ENCODE data around the gene RSPH10B. TPM values are rescaled to one million over a fixed set of nuclear protein-coding genes. Genes with fewer than 3 reads are reported as not detected.
"Not testable (repeated sequence)": the region's sequence is repeated elsewhere in the genome, so short reads cannot be mapped to it uniquely, and the experiment has no call there.

The RSPH10B gene
- total and polyA plus RNA-seq, 2 donors (not counting 1 experiment from before 2014, with no cell fraction given), result 0.07 to 0.20 TPM

DNA sequence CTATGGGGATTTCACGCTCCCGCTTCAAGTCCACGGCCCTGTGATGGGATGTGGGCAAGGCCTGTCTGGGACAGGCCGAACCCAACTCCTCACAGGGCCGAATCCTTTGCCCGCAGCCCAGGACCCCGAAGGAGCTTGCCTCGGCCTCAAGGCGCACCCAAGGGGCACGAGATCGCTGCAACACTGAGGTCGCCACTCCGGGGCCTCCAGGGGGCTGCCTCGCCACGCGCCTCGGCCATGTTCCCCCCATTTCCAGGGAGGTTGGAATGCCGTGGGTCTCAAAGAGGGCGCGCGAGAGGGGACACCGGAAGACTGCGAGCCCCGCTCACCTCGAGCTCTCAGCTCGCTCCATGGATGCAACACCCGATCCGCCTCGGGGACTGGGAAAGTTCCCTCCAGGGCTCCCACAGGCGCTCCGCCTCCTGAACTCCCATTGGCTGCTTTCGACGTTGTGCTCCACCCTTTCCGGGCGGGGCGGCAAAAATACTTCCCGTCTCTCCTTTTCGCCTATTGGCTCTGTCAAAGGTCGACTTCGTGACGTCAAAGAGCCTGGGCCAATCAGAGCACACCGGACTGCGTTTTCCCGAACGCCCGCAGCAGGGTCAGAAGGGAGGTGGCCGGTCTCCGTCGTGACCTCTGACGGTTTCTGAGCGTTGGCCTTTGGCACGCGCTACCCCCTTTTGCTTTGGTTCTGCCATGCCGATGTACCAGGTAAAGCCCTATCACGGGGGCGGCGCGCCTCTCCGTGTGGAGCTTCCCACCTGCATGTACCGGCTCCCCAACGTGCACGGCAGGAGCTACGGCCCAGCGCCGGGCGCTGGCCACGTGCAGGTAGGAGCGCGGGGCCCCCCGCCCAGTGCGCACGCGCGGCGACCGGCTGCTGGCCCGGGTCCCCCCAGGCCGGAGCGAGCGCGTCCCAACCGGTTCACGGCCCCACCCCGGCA, 38.5 kb upstream of the RSPH10B start, which contains the start of the genes AIMP2 and PMS2:
TSS of gene AIMP2 (plus strand) at position 605 of the 944 bp plus-strand sequence. CDS start at position 697, 92 bp downstream.
TSS of gene PMS2 (minus strand) at position 382 of the 944 bp plus-strand sequence. CDS start at position 352, 30 bp downstream.
- peak within 1 kb of the TSS; percentile 47 to 93 (median 85) for H3K4me3 ChIP-seq (ENCODE audit: control extremely low read depth in 1 of 5, extremely low read depth in 1 of 5, insufficient read depth in 1 of 5, low read depth in 2 of 5, low read length in 4 of 5)
- peak within 1 kb of the TSS; percentile 83 for H3K9ac ChIP-seq (ENCODE audit: low read length)
- H3K79me2 ChIP-seq (ENCODE audit: control insufficient read depth, insufficient read depth, low read length), result peaks cover 57% of the 10 kb centered on the region
- H4K20me1 ChIP-seq (ENCODE audit: control insufficient read depth, insufficient read depth, low read length, poor library complexity, severe bottlenecking), result peaks cover 4% of the 10 kb centered on the region
- intact Hi-C loops (cut with micrococcal nuclease), result loop anchor here (1.0 kb wide), 3 partner anchors 12 to 263 kb away; partner anchors contain the start of gene CYTH3
- TF ChIP-seq, protein P1, sequence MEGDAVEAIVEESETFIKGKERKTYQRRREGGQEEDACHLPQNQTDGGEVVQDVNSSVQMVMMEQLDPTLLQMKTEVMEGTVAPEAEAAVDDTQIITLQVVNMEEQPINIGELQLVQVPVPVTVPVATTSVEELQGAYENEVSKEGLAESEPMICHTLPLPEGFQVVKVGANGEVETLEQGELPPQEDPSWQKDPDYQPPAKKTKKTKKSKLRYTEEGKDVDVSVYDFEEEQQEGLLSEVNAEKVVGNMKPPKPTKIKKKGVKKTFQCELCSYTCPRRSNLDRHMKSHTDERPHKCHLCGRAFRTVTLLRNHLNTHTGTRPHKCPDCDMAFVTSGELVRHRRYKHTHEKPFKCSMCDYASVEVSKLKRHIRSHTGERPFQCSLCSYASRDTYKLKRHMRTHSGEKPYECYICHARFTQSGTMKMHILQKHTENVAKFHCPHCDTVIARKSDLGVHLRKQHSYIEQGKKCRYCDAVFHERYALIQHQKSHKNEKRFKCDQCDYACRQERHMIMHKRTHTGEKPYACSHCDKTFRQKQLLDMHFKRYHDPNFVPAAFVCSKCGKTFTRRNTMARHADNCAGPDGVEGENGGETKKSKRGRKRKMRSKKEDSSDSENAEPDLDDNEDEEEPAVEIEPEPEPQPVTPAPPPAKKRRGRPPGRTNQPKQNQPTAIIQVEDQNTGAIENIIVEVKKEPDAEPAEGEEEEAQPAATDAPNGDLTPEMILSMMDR (IDR thresholded peaks at IDR 0.05), result peak; percentile 33
- TF ChIP-seq EZH2 (IDR thresholded peaks at IDR 0.05; ENCODE audit: borderline replicate concordance, insufficient read depth, low read depth, low read length, poor library complexity, severe bottlenecking), result no peak
- H3K27me3 Mint-ChIP-seq, result no peaks in the 10 kb centered on the region
- H3K4me1 ChIP-seq (ENCODE audit: control insufficient read depth in 2 of 2, insufficient read depth in 2 of 2, low read length in 2 of 2), result peaks cover 3 to 9% of the 10 kb centered on the region in 2 donors
- no peaks in the 10 kb centered on the region for H3K9me3 ChIP-seq (ENCODE audit: control extremely low read depth in 1 of 3, control insufficient read depth in 2 of 3, insufficient read depth in 1 of 3, low read length in 2 of 3)
- H3K9me3 Mint-ChIP-seq (ENCODE audit: insufficient read depth), result no peaks in the 10 kb centered on the region
- ChIA-PET POLR2A (interaction anchor here (0.5 to 1.1 kb wide), 4 partner anchors 15 to 439 kb away, joined by 3 to 9 read pairs (median 6); partner anchors contain the start of gene DAGLB), CTCF (interaction anchor here (0.8 to 3.6 kb wide), 9 partner anchors 11 to 425 kb away, joined by 3 to 29 read pairs (median 3); no protein-coding TSS in a partner anchor)
- peak within 1 kb of the TSS; percentile 93 for H3K27ac Mint-ChIP-seq
- H2AFZ ChIP-seq (ENCODE audit: insufficient read depth, low read depth, low read length, poor library complexity, severe bottlenecking), result peak within 1 kb of the TSS; percentile 92
- peak within 1 kb of the TSS; percentile 90 for H3K4me2 ChIP-seq (replicated peaks; ENCODE audit: low read depth, low read length, poor library complexity, severe bottlenecking)
- WGBS (ENCODE audit: insufficient coverage), result under 1% methylated on average over 84 of the region's 84 CpGs
- H3K27me3 ChIP-seq (replicated peaks in 1 of 4; ENCODE audit: control extremely low read depth in 1 of 4, control insufficient read depth in 3 of 4, insufficient read depth in 4 of 4, low read length in 3 of 4), result no peaks in the 10 kb centered on the region
- DNase-seq (peak; percentile 96), ATAC-seq (ENCODE audit: low read depth) (peak; percentile 90)
- peak within 1 kb of the TSS; percentile 94 for H3K4me3 Mint-ChIP-seq
- H3K4me1 Mint-ChIP-seq, result peaks cover 34% of the 10 kb centered on the region
- peak within 1 kb of the TSS; percentile 80 to 86 for H3K27ac ChIP-seq (ENCODE audit: low read length in 2 of 2)
- H3K36me3 ChIP-seq (replicated peaks in 1 of 2; ENCODE audit: control extremely low read depth in 1 of 2, control insufficient read depth in 1 of 2, extremely low read depth in 1 of 2, insufficient read depth in 2 of 2, low read length in 1 of 2), result peaks cover 0 to 5% of the 10 kb centered on the region in 2 experiments

DNA sequence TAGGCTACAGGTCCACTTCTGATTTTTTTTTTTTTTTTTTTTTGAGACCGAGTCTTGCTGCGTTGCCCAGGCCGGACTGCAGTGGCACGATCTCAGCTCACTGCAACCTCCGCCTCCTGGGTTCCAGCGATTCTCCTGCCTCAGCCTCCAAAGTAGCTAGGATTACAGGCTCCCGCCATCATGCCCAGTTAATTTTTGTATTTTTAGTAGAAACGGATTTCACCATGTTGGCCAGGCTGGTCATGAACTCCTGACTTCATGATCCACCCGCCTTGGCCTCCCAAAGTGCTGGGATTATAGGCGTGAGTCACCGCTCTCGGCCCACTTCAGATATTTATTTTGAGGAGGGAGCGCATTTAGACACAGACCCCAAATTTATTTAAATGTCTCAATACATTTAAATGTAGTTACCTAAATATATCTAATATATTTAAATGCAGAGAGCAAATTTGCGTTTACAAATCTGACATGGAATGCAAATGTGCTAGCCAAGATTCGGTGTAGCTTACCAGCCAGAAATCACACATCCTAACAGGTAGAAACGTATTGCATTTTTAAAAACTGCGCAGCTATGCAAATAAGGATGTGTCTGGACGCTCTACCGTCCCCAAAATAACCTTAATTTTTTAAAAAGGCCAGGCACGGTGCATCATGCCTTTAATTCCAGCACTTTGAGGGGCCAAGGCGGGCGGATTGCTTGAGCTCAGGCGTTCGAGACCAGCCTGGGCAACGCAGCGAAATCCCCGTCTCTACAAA, 37.5 kb upstream of the RSPH10B start:
- intact Hi-C loops (cut with micrococcal nuclease); H3K36me3 ChIP-seq (replicated peaks in 1 of 2; ENCODE audit: control extremely low read depth in 1 of 2, control insufficient read depth in 1 of 2, extremely low read depth in 1 of 2, insufficient read depth in 2 of 2, low read length in 1 of 2); H3K27me3 ChIP-seq (replicated peaks in 1 of 4; ENCODE audit: control extremely low read depth in 1 of 4, control insufficient read depth in 3 of 4, insufficient read depth in 4 of 4, low read length in 3 of 4); H3K9me3 ChIP-seq (ENCODE audit: control extremely low read depth in 1 of 3, control insufficient read depth in 2 of 3, insufficient read depth in 1 of 3, low read length in 2 of 3); H3K9me3 Mint-ChIP-seq (ENCODE audit: insufficient read depth); ATAC-seq (ENCODE audit: low read depth); H3K4me1 ChIP-seq (ENCODE audit: control insufficient read depth in 2 of 2, insufficient read depth in 2 of 2, low read length in 2 of 2); H3K27me3 Mint-ChIP-seq; H4K20me1 ChIP-seq (ENCODE audit: control insufficient read depth, insufficient read depth, low read length, poor library complexity, severe bottlenecking): not testable (repeated sequence)
- H2AFZ ChIP-seq (ENCODE audit: insufficient read depth, low read depth, low read length, poor library complexity, severe bottlenecking), result peak overlapping the region; percentile 92
- Mint-ChIP-seq H3K4me3 (peak overlapping the region; percentile 94), H3K27ac (peak overlapping the region; percentile 26), H3K4me1 (peaks cover 33% of the 10 kb centered on the region)
- ChIA-PET CTCF (interaction anchor here (1.1 to 3.6 kb wide), 5 partner anchors 10 to 342 kb away, joined by 3 to 29 read pairs (median 4); no protein-coding TSS in a partner anchor), POLR2A (interaction anchor here (0.6 kb wide), 1 partner anchor 12 kb away, joined by 4 read pairs; no protein-coding TSS in a partner anchor)
- H3K79me2 ChIP-seq (ENCODE audit: control insufficient read depth, insufficient read depth, low read length), result peaks cover 53% of the 10 kb centered on the region
- DNase-seq, result peak; percentile 20
- peak overlapping the region; percentile 47 to 93 (median 85) for H3K4me3 ChIP-seq (ENCODE audit: control extremely low read depth in 1 of 5, extremely low read depth in 1 of 5, insufficient read depth in 1 of 5, low read depth in 2 of 5, low read length in 4 of 5)
- H3K9ac ChIP-seq (ENCODE audit: low read length), result peak overlapping the region; percentile 83
- 71% methylated on average over 9 of the region's 27 CpGs for WGBS (ENCODE audit: insufficient coverage)
- peak overlapping the region in 1 of 2 donors; percentile 80 for H3K27ac ChIP-seq (ENCODE audit: low read length in 2 of 2)
- peak overlapping the region; percentile 90 for H3K4me2 ChIP-seq (replicated peaks; ENCODE audit: low read depth, low read length, poor library complexity, severe bottlenecking)

All from B cell (primary cell).